ENCODE measurements around the gene ACP2.

ACP2 gene

DNA sequence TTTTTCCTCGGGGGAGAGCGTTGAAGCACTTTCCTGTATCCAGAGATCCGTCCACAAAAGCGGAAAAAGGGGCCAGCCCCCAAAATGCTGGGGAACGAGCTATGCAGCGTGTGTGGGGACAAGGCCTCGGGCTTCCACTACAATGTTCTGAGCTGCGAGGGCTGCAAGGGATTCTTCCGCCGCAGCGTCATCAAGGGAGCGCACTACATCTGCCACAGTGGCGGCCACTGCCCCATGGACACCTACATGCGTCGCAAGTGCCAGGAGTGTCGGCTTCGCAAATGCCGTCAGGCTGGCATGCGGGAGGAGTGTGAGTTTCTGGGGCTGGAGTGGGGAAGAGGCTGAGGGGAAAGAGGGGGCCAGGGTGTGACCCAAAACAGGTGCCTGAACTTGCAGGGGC is 11.8 kb upstream of the ACP2 start:
- in situ Hi-C loops (cut with HindIII; ENCODE audit: low sequenced_read_pairs): no loop called here
- TF ChIP-seq, protein P1, sequence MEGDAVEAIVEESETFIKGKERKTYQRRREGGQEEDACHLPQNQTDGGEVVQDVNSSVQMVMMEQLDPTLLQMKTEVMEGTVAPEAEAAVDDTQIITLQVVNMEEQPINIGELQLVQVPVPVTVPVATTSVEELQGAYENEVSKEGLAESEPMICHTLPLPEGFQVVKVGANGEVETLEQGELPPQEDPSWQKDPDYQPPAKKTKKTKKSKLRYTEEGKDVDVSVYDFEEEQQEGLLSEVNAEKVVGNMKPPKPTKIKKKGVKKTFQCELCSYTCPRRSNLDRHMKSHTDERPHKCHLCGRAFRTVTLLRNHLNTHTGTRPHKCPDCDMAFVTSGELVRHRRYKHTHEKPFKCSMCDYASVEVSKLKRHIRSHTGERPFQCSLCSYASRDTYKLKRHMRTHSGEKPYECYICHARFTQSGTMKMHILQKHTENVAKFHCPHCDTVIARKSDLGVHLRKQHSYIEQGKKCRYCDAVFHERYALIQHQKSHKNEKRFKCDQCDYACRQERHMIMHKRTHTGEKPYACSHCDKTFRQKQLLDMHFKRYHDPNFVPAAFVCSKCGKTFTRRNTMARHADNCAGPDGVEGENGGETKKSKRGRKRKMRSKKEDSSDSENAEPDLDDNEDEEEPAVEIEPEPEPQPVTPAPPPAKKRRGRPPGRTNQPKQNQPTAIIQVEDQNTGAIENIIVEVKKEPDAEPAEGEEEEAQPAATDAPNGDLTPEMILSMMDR (IDR thresholded peaks at IDR 0.05; ENCODE audit: low read depth, low read length, missing control alignments): no peak
- DNase-seq (ENCODE audit: low read depth): no peak
- H3K4me3 ChIP-seq (ENCODE audit: low read depth, low read length): no peak overlapping the region

GRCh38 chr11:47259232-47259977 is 10.8 kb upstream of the ACP2 start:
- in situ Hi-C loops (cut with HindIII; ENCODE audit: low sequenced_read_pairs): no loop called here
- H3K4me3 ChIP-seq (ENCODE audit: low read depth, low read length): no peak overlapping the region
- TF ChIP-seq, protein P1 (IDR thresholded peaks at IDR 0.05; ENCODE audit: low read depth, low read length, missing control alignments): peak; percentile 77
- no peak for DNase-seq (ENCODE audit: low read depth)

- peak overlapping the region; percentile 9 for H3K4me3 ChIP-seq (ENCODE audit: low read depth, low read length)
- in situ Hi-C loops (cut with HindIII; ENCODE audit: low sequenced_read_pairs): no loop called here
- DNase-seq (ENCODE audit: low read depth): no peak
Observed at GRCh38 chr11:47258317-47258902, 9.8 kb upstream of the ACP2 start.

GRCh38 chr11:47257517-47258316 is 9.1 kb upstream of the ACP2 start, which contains the start of gene NR1H3:
TSS of gene NR1H3 (plus strand) at chr11:47257996. CDS start at chr11:47259217, 1,221 bp downstream.
- peak within 1 kb of the TSS; percentile 9 for H3K4me3 ChIP-seq (ENCODE audit: low read depth, low read length)
- no peak for DNase-seq (ENCODE audit: low read depth)
- TF ChIP-seq, protein P1 (IDR thresholded peaks at IDR 0.05; ENCODE audit: low read depth, low read length, missing control alignments): peak; percentile 75
- in situ Hi-C loops (cut with HindIII; ENCODE audit: low sequenced_read_pairs): no loop called here

More at GRCh38 chr11:47258317-47258902, 9.8 kb upstream of the ACP2 start:
- TF ChIP-seq, protein P1 (IDR thresholded peaks at IDR 0.05; ENCODE audit: low read depth, low read length, missing control alignments): no peak

- DNase-seq (ENCODE audit: low read depth): no peak
- H3K4me3 ChIP-seq (ENCODE audit: low read depth, low read length): peak overlapping the region; percentile 9
- in situ Hi-C loops (cut with HindIII; ENCODE audit: low sequenced_read_pairs): no loop called here
- TF ChIP-seq, protein P1 (IDR thresholded peaks at IDR 0.05; ENCODE audit: low read depth, low read length, missing control alignments): no peak
Observed at GRCh38 chr11:47257177-47257516, 8.5 kb upstream of the ACP2 start.

GRCh38 chr11:47256374-47256773 is 7.8 kb upstream of the ACP2 start:
- in situ Hi-C loops (cut with HindIII; ENCODE audit: low sequenced_read_pairs): no loop called here
- no peak overlapping the region for H3K4me3 ChIP-seq (ENCODE audit: low read depth, low read length)
- no peak for DNase-seq (ENCODE audit: low read depth)
- TF ChIP-seq, protein P1 (IDR thresholded peaks at IDR 0.05; ENCODE audit: low read depth, low read length, missing control alignments): no peak
